Mesenchymal stem cell (in vitro differentiated cells and primary cell): ENCODE data around the gene CDKN2D.
"Not testable (repeated sequence)": the region's sequence is repeated elsewhere in the genome, so short reads cannot be mapped to it uniquely, and the experiment has no call there.

Source experiments
- DNase-seq: peaks from one replicate; pipeline ENCODE4 v3.0.0-alpha.2; 2013
- H2AFZ ChIP-seq: one replicate; pipeline ENCODE4 v1.6.1; 2013; ENCODE audit warnings: low read depth, mild to moderate bottlenecking, control low read depth, inconsistent platforms, low read length, moderate library complexity
- H2AK5ac ChIP-seq: 2 replicates; pipeline ENCODE4 v1.6.1; 2013; ENCODE audit warnings: low read length, moderate library complexity, mild to moderate bottlenecking, inconsistent platforms; ENCODE audit not compliant: severe bottlenecking
- H2BK120ac ChIP-seq: one replicate; pipeline ENCODE4 v1.6.1; 2013; ENCODE audit warnings: low read depth, mild to moderate bottlenecking, inconsistent platforms, low read length, moderate library complexity
- H2BK12ac ChIP-seq, 2 experiments: one replicate each; pipeline ENCODE4 v1.6.1; 2013; ENCODE audit warnings: inconsistent platforms in 2 of 2, low read length in 2 of 2, mild to moderate bottlenecking in 2 of 2, moderate library complexity in 2 of 2, control low read depth in 1 of 2
- H2BK15ac ChIP-seq: one replicate; pipeline ENCODE4 v1.6.1; 2013; ENCODE audit warnings: mild to moderate bottlenecking, low read depth, inconsistent platforms; ENCODE audit not compliant: poor library complexity, severe bottlenecking
- H2BK5ac ChIP-seq: 2 replicates; pipeline ENCODE4 v1.6.1; 2013; ENCODE audit warnings: low read depth, mild to moderate bottlenecking, low read length, control low read depth, inconsistent platforms; ENCODE audit not compliant: poor library complexity, severe bottlenecking
- H3K14ac ChIP-seq, 2 experiments: one replicate each; pipeline ENCODE4 v1.6.1; 2013; ENCODE audit warnings: inconsistent platforms in 2 of 2, low read length in 2 of 2, control low read depth in 1 of 2, mild to moderate bottlenecking in 1 of 2, moderate library complexity in 1 of 2
- H3K18ac ChIP-seq, 2 experiments: one replicate each; pipeline ENCODE4 v1.6.1; 2013; ENCODE audit warnings: inconsistent platforms in 2 of 2, low read length in 2 of 2, control low read depth in 1 of 2, low read depth in 1 of 2, mild to moderate bottlenecking in 1 of 2
- H3K23ac ChIP-seq, 2 experiments: one replicate each; pipeline ENCODE4 v1.6.1; 2013; ENCODE audit warnings: inconsistent platforms in 2 of 2, low read length in 2 of 2, mild to moderate bottlenecking in 2 of 2, moderate library complexity in 2 of 2, control low read depth in 1 of 2
- H3K27ac ChIP-seq: 2 replicates; pipeline ENCODE4 v1.5.1; 2013; ENCODE audit warnings: mild to moderate bottlenecking, moderate library complexity, low read length, control low read depth, inconsistent platforms; ENCODE audit not compliant: poor library complexity, severe bottlenecking
- H3K27me3 ChIP-seq, 2 experiments: 2 replicates each; pipeline versions ENCODE4 v1.6.1 to v1.7.0; 2013; ENCODE audit warnings: low read length in 2 of 2, mild to moderate bottlenecking in 2 of 2, moderate library complexity in 2 of 2, control low read depth in 1 of 2, inconsistent platforms in 1 of 2; ENCODE audit not compliant: control insufficient read depth in 1 of 2, insufficient read depth in 1 of 2
- H3K36me3 ChIP-seq, 2 experiments: 2 replicates each; pipeline versions ENCODE4 v1.6.1 to v1.7.0; 2013; ENCODE audit warnings: low read length in 2 of 2, control low read depth in 1 of 2, inconsistent platforms in 1 of 2, low read depth in 1 of 2, mild to moderate bottlenecking in 1 of 2; ENCODE audit not compliant: insufficient read depth in 2 of 2, control insufficient read depth in 1 of 2
- H3K4ac ChIP-seq, 2 experiments: one replicate each; pipeline ENCODE4 v1.6.1; 2013; ENCODE audit warnings: inconsistent platforms in 2 of 2, low read length in 2 of 2, mild to moderate bottlenecking in 2 of 2, moderate library complexity in 2 of 2, control low read depth in 1 of 2, low read depth in 1 of 2
- H3K4me1 ChIP-seq: 2 replicates; pipeline ENCODE4 v1.6.1; 2013; ENCODE audit warnings: low read depth, low read length, control low read depth; ENCODE audit not compliant: control insufficient read depth, insufficient read depth
- H3K4me2 ChIP-seq: 2 replicates; pipeline ENCODE4 v1.6.1; 2013; ENCODE audit warnings: low read length, mild to moderate bottlenecking, inconsistent platforms; ENCODE audit not compliant: poor library complexity, severe bottlenecking
- H3K4me3 ChIP-seq, 2 experiments: 2 replicates each; pipeline versions ENCODE4 v1.5.1 to v1.7.0; 2013; ENCODE audit warnings: low read length in 2 of 2, mild to moderate bottlenecking in 2 of 2, control low read depth in 1 of 2, low read depth in 1 of 2; ENCODE audit not compliant: insufficient read depth in 1 of 2
- H3K79me1 ChIP-seq: replicated peaks from 2 replicates; pipeline ENCODE4 v1.6.1; 2013; ENCODE audit warnings: mild to moderate bottlenecking, control low read depth, low read length, inconsistent platforms; ENCODE audit not compliant: poor library complexity, severe bottlenecking
- H3K9ac ChIP-seq: 2 replicates; pipeline ENCODE4 v1.7.0; 2013; ENCODE audit warnings: mild to moderate bottlenecking, low read length, moderate library complexity
- H3K9me3 ChIP-seq: 2 replicates; pipeline ENCODE4 v1.7.0; 2013; ENCODE audit warnings: mild to moderate bottlenecking, low read length; ENCODE audit not compliant: control insufficient read depth
- H4K8ac ChIP-seq: one replicate; pipeline ENCODE4 v1.6.1; 2013; ENCODE audit warnings: inconsistent platforms, mild to moderate bottlenecking, low read length, moderate library complexity
- H4K91ac ChIP-seq: one replicate; pipeline ENCODE4 v1.6.1; 2013; ENCODE audit warnings: mild to moderate bottlenecking, low read length, inconsistent platforms
- WGBS: methylation state at CpG from one replicate; pipeline ENCODE4 v1.1.7; 2013; ENCODE audit warnings: mixed read lengths; 5-methylcytosine and 5-hydroxymethylcytosine counted together

Gene CDKN2D

GRCh38 chr19:10533646-10534386, 35.0 kb downstream of the CDKN2D start:
- H3K4ac ChIP-seq, result no peak overlapping the region
- no peak overlapping the region for H3K18ac ChIP-seq
- no peak overlapping the region for H3K23ac ChIP-seq
- H2BK15ac ChIP-seq, result no peak overlapping the region
- no peak overlapping the region for H2AFZ ChIP-seq
- H2BK12ac ChIP-seq, result no peak overlapping the region
- DNase-seq, result peak; percentile 98
- H3K79me1 ChIP-seq, result no peaks in the 10 kb centered on the region
- no peak overlapping the region for H3K4me3 ChIP-seq
- H3K9me3 ChIP-seq, result no peaks in the 10 kb centered on the region
- no peak overlapping the region for H2BK120ac ChIP-seq
- H3K27me3 ChIP-seq, result peaks cover 7 to 25% of the 10 kb centered on the region in 2 experiments
- H4K91ac ChIP-seq, result no peak overlapping the region
- no peak overlapping the region for H3K14ac ChIP-seq
- no peaks in the 10 kb centered on the region for H3K4me1 ChIP-seq
- H2BK5ac ChIP-seq, result no peak overlapping the region
- H3K27ac ChIP-seq, result no peak overlapping the region
- no peak overlapping the region for H3K9ac ChIP-seq
- no peak overlapping the region for H3K4me2 ChIP-seq
- H3K36me3 ChIP-seq, result no peaks in the 10 kb centered on the region
- WGBS, result 62% methylated on average over 9 of the region's 10 CpGs
- no peak overlapping the region for H2AK5ac ChIP-seq
- no peak overlapping the region for H4K8ac ChIP-seq

- Histone ChIP-seq H3K27ac (no peak overlapping the region), H2AK5ac (no peak overlapping the region), H2BK12ac (no peak overlapping the region), H3K27me3 (peaks cover 0 to 13% of the 10 kb centered on the region in 2 experiments), H3K4me3 (no peak overlapping the region), H3K9me3 (no peaks in the 10 kb centered on the region), H2AFZ (no peak overlapping the region), H3K36me3 (no peaks in the 10 kb centered on the region), H4K91ac (no peak overlapping the region), H3K4me2 (no peak overlapping the region), H4K8ac (no peak overlapping the region), H3K14ac (no peak overlapping the region), H3K4ac (no peak overlapping the region), H3K23ac (no peak overlapping the region), H2BK5ac (no peak overlapping the region), H3K18ac (no peak overlapping the region), H3K79me1 (no peaks in the 10 kb centered on the region), H2BK120ac (no peak overlapping the region), H2BK15ac (no peak overlapping the region), H3K9ac (no peak overlapping the region), H3K4me1 (no peaks in the 10 kb centered on the region)
- no peak for DNase-seq
- 80% methylated on average over 1 of the region's 1 CpG for WGBS
Observed at GRCh38 chr19:10532457-10532856, 36.3 kb downstream of the CDKN2D start.

- H3K18ac ChIP-seq, H2BK120ac ChIP-seq, H2AK5ac ChIP-seq, H2BK15ac ChIP-seq, H3K9me3 ChIP-seq, H3K36me3 ChIP-seq, H3K27ac ChIP-seq, H4K8ac ChIP-seq, H2BK12ac ChIP-seq, H2BK5ac ChIP-seq, H3K4me2 ChIP-seq, H3K79me1 ChIP-seq, H3K4me1 ChIP-seq, H2AFZ ChIP-seq, H4K91ac ChIP-seq, H3K23ac ChIP-seq, H3K14ac ChIP-seq, H3K9ac ChIP-seq, H3K4me3 ChIP-seq, DNase-seq, H3K4ac ChIP-seq: not testable (repeated sequence)
- H3K27me3 ChIP-seq, result peaks cover 10 to 14% of the 10 kb centered on the region in 2 experiments
- WGBS, result 89% methylated on average over 7 of the region's 8 CpGs
Observed at GRCh38 chr19:10526887-10527286, 41.9 kb downstream of the CDKN2D start.

GRCh38 chr19:10525636-10526035, 43.1 kb downstream of the CDKN2D start:
- Histone ChIP-seq H4K91ac (no peak overlapping the region), H3K18ac (no peak overlapping the region), H3K4me2 (no peak overlapping the region), H3K4me1 (peaks cover 2% of the 10 kb centered on the region), H3K27me3 (peaks cover 10 to 19% of the 10 kb centered on the region in 2 experiments), H3K23ac (no peak overlapping the region), H3K9me3 (no peaks in the 10 kb centered on the region), H2BK120ac (no peak overlapping the region), H2AFZ (no peak overlapping the region), H3K4me3 (no peak overlapping the region), H2AK5ac (no peak overlapping the region), H3K4ac (no peak overlapping the region), H3K36me3 (no peaks in the 10 kb centered on the region), H3K9ac (no peak overlapping the region), H2BK15ac (no peak overlapping the region), H2BK5ac (no peak overlapping the region), H3K27ac (no peak overlapping the region), H2BK12ac (no peak overlapping the region), H3K14ac (no peak overlapping the region), H3K79me1 (no peaks in the 10 kb centered on the region), H4K8ac (no peak overlapping the region)
- WGBS, result 96% methylated on average over 6 of the region's 7 CpGs
- DNase-seq, result no peak
